GM12873 (cell line): ENCODE results near the gene MGMT.

Experiments
- CTCF ChIP-seq: IDR thresholded peaks from 2 replicates; pipeline ENCODE4 v1.5.1; 2012; ENCODE audit warnings: low read depth, mild to moderate bottlenecking, moderate library complexity, low read length, control low read depth; ENCODE audit not compliant: insufficient read depth; ENCODE audit errors: missing control alignments

The MGMT gene

GRCh38 chr10:129759214-129760002, 292.4 kb downstream of the MGMT start:
- TF ChIP-seq CTCF = no peak

GRCh38 chr10:129760003-129760315, 292.9 kb downstream of the MGMT start:
- no peak for TF ChIP-seq CTCF

GRCh38 chr10:129760416-129760815, 293.4 kb downstream of the MGMT start:
- TF ChIP-seq CTCF = no peak

GRCh38 chr10:129761197-129761972, 294.3 kb downstream of the MGMT start:
- no peak for TF ChIP-seq CTCF

GRCh38 chr10:129761981-129762956, 295.2 kb downstream of the MGMT start:
- no peak for TF ChIP-seq CTCF

- no peak for TF ChIP-seq CTCF
Observed at GRCh38 chr10:129764011-129764900, 297.2 kb downstream of the MGMT start.
